Caco-2 (cell line): ENCODE measurements around the gene HSD17B12. TPM values are rescaled to one million over a fixed set of nuclear protein-coding genes. Genes with fewer than 3 reads are reported as not detected.

Experiments
- BruUV-seq: library from RNA; stranded (reverse); fragments of 400-500 nt; replicated peaks from 2 replicates; lab custom pipeline; 2021; lab: Mats Ljungman, UMichigan
- CTCF ChIA-PET: fragments of 300-600 bp; sonication (Branson Sonifier 250); formaldehyde crosslinking; loops from one replicate; lab custom pipeline; 2022; ENCODE audit warnings: antibody characterized with exemption; lab: Charles Lee
- POLR2A ChIA-PET: fragments of 300-600 bp; sonication (Branson Sonifier 250); formaldehyde crosslinking; loops from one replicate; lab custom pipeline; 2022; ENCODE audit warnings: antibody characterized with exemption; lab: Charles Lee
- DNase-seq, 2 experiments: peaks; one replicate each; pipeline versions ENCODE4 v3.0.0 to v3.0.0-alpha.2; 2020 to 2022
- H3K27me3 ChIP-seq: replicated peaks from 2 replicates; pipeline ENCODE4 v1.6.0; 2011; ENCODE audit warnings: low read length; ENCODE audit not compliant: control insufficient read depth, insufficient read depth
- H3K36me3 ChIP-seq: 2 replicates; pipeline ENCODE4 v1.5.1; 2011; ENCODE audit warnings: low read length; ENCODE audit not compliant: control insufficient read depth, insufficient read depth
- H3K4me1 ChIP-seq: fragments of 250-450 bp; sonication (Bioruptor Pico); 2 replicates; pipeline ENCODE4 v1.5.1; 2020; ENCODE audit warnings: mild to moderate bottlenecking
- H3K4me3 ChIP-seq: 2 replicates; pipeline ENCODE4 v1.5.1; 2011; ENCODE audit warnings: low read depth, mild to moderate bottlenecking, control low read depth, low read length
- H3K9me3 ChIP-seq: fragments of 250-450 bp; sonication (Bioruptor Pico); 2 replicates; pipeline ENCODE4 v1.5.1; 2020; ENCODE audit warnings: mild to moderate bottlenecking, moderate library complexity
- H3K27ac Mint-ChIP-seq: one replicate; pipeline ENCODE4 v1.8.0; 2022; ENCODE audit warnings: mixed read lengths; ENCODE audit not compliant: unreplicated experiment
- H3K27me3 Mint-ChIP-seq: one replicate; pipeline ENCODE4 v1.8.0; 2022; ENCODE audit warnings: mixed read lengths; ENCODE audit not compliant: insufficient read depth, unreplicated experiment
- H3K36me3 Mint-ChIP-seq: one replicate; pipeline ENCODE4 v1.8.0; 2022; ENCODE audit warnings: mild to moderate bottlenecking, mixed read lengths; ENCODE audit not compliant: insufficient read depth, unreplicated experiment
- H3K4me1 Mint-ChIP-seq: one replicate; pipeline ENCODE4 v1.8.0; 2022; ENCODE audit warnings: low read depth, mixed read lengths; ENCODE audit not compliant: unreplicated experiment
- H3K4me3 Mint-ChIP-seq: one replicate; pipeline ENCODE4 v1.8.0; 2022; ENCODE audit warnings: mild to moderate bottlenecking, moderate library complexity, mixed read lengths; ENCODE audit not compliant: unreplicated experiment
- H3K9me3 Mint-ChIP-seq: one replicate; pipeline ENCODE4 v1.8.0; 2022; ENCODE audit warnings: mixed read lengths; ENCODE audit not compliant: unreplicated experiment
- intact Hi-C: fragments of 100-400 bp; cut with micrococcal nuclease; formaldehyde crosslinking; loops from one replicate; pipeline ENCODE4 v1.10.0; 2022; ENCODE audit not compliant: unreplicated experiment
- total RNA-seq: library from RNA; stranded (reverse); gene quantifications from 2 replicates; pipeline ENCODE4 v1.2.3, GENCODE V29; 2022
- TF ChIP-seq, protein P1 (sequence below), 2 experiments: fragments of 200-600 bp in 1 of 2; IDR thresholded peaks; 1 replicate in 1 of 2; 2 replicates in 1 of 2; pipeline versions ENCODE4 v1.5.1 to v1.8.0; 2011 to 2022; ENCODE audit warnings: antibody characterized with exemption in 1 of 2, control low read depth in 1 of 2, inconsistent platforms in 1 of 2, low read depth in 1 of 2, low read length in 1 of 2, mild to moderate bottlenecking in 1 of 2, moderate library complexity in 1 of 2; ENCODE audit not compliant: insufficient read depth in 1 of 2, severe bottlenecking in 1 of 2, unreplicated experiment in 1 of 2

Gene HSD17B12
- total RNA-seq, 1 experiment from 2014 or later: 155 TPM

DNA sequence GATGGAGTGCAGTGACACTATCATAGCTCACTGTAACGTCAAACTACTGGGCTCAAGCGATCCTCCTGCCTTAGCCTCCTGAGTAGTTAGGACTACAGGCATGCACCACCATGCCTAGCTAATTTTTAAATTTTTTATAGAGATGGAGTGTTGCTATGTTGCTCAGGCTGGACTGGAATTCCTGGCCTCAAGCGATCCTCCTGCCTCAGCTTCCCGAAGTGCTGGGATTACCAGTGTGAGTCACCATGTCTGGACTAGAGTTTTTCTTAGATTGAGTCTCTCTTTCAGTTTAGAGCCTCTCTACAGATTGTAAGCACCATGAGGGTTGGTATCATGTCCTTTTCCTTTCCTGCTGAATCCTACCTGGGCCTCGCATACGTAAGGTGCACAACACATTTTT is 142.8 kb downstream of the HSD17B12 start:
- Histone ChIP-seq H3K27me3 (no peaks in the 10 kb centered on the region), H3K4me3 (no peak overlapping the region), H3K4me1 (no peaks in the 10 kb centered on the region), H3K36me3 (no peaks in the 10 kb centered on the region), H3K9me3 (no peaks in the 10 kb centered on the region)
- Mint-ChIP-seq H3K27ac (no peak overlapping the region), H3K27me3 (no peaks in the 10 kb centered on the region), H3K4me3 (no peak overlapping the region), H3K36me3 (peaks cover 42% of the 10 kb centered on the region), H3K4me1 (no peaks in the 10 kb centered on the region), H3K9me3 (no peaks in the 10 kb centered on the region)
- CTCF ChIA-PET: no interaction called here
- no TSS peak for BruUV-seq
- intact Hi-C loops: no loop called here
- POLR2A ChIA-PET: no interaction called here
- TF ChIP-seq, protein P1, sequence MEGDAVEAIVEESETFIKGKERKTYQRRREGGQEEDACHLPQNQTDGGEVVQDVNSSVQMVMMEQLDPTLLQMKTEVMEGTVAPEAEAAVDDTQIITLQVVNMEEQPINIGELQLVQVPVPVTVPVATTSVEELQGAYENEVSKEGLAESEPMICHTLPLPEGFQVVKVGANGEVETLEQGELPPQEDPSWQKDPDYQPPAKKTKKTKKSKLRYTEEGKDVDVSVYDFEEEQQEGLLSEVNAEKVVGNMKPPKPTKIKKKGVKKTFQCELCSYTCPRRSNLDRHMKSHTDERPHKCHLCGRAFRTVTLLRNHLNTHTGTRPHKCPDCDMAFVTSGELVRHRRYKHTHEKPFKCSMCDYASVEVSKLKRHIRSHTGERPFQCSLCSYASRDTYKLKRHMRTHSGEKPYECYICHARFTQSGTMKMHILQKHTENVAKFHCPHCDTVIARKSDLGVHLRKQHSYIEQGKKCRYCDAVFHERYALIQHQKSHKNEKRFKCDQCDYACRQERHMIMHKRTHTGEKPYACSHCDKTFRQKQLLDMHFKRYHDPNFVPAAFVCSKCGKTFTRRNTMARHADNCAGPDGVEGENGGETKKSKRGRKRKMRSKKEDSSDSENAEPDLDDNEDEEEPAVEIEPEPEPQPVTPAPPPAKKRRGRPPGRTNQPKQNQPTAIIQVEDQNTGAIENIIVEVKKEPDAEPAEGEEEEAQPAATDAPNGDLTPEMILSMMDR (IDR thresholded peaks at IDR 0.05; ENCODE audit: insufficient read depth in 1 of 2, low read depth in 1 of 2, low read length in 1 of 2, severe bottlenecking in 1 of 2, unreplicated experiment in 1 of 2): no peak
- no peak for DNase-seq

DNA sequence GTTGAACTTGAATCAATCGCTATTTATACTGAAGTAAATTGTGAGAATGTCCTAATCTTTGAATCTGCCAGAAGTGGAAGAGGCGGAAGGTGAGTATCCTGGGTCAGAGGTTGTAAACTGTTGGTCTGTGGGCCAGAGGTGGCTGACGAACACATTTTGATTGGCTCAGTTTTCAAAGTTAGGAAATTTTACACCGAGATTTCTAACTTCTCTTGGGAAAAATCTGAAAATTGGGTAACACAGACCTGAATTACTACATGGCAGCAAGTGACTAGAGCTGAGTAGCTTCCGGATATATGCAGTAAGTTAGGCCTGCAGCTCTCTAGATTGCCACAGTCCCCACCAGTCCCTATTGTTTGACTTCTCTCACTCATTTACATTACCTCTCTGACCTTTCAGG is 143.3 kb downstream of the HSD17B12 start:
- H3K36me3 Mint-ChIP-seq: peaks cover 42% of the 10 kb centered on the region
- ChIA-PET POLR2A (no interaction called here), CTCF (no interaction called here)
- H3K27me3 Mint-ChIP-seq: no peaks in the 10 kb centered on the region
- Histone ChIP-seq H3K4me3 (no peak overlapping the region), H3K36me3 (no peaks in the 10 kb centered on the region), H3K9me3 (no peaks in the 10 kb centered on the region), H3K4me1 (no peaks in the 10 kb centered on the region), H3K27me3 (no peaks in the 10 kb centered on the region)
- H3K27ac Mint-ChIP-seq: no peak overlapping the region
- intact Hi-C loops: no loop called here
- BruUV-seq: no TSS peak
- DNase-seq: no peak
- no peak overlapping the region for H3K4me3 Mint-ChIP-seq
- no peaks in the 10 kb centered on the region for H3K9me3 Mint-ChIP-seq
- no peaks in the 10 kb centered on the region for H3K4me1 Mint-ChIP-seq
- TF ChIP-seq, protein P1 (IDR thresholded peaks at IDR 0.05; ENCODE audit: insufficient read depth in 1 of 2, low read depth in 1 of 2, low read length in 1 of 2, severe bottlenecking in 1 of 2, unreplicated experiment in 1 of 2): no peak

- peak in 1 of 2 experiments; percentile 54 for DNase-seq
- intact Hi-C loops: no loop called here
- no TSS peak for BruUV-seq
- Mint-ChIP-seq H3K4me3 (no peak overlapping the region), H3K36me3 (peaks cover 30% of the 10 kb centered on the region), H3K27ac (no peak overlapping the region), H3K4me1 (no peaks in the 10 kb centered on the region), H3K9me3 (no peaks in the 10 kb centered on the region), H3K27me3 (no peaks in the 10 kb centered on the region)
- TF ChIP-seq, protein P1 (IDR thresholded peaks at IDR 0.05; ENCODE audit: insufficient read depth in 1 of 2, low read depth in 1 of 2, low read length in 1 of 2, severe bottlenecking in 1 of 2, unreplicated experiment in 1 of 2): peak; percentile 73 to 84
- no peaks in the 10 kb centered on the region for H3K27me3 ChIP-seq
- H3K4me1 ChIP-seq: no peaks in the 10 kb centered on the region
- CTCF ChIA-PET: interaction anchor here (1.1 to 1.3 kb wide), 2 partner anchors 10 to 27 kb away, joined by 3 to 16 read pairs; no protein-coding TSS in a partner anchor
- H3K4me3 ChIP-seq: no peak overlapping the region
- H3K36me3 ChIP-seq: no peaks in the 10 kb centered on the region
- POLR2A ChIA-PET: no interaction called here
- H3K9me3 ChIP-seq: no peaks in the 10 kb centered on the region
These were observed 144.8 kb downstream of the HSD17B12 start for GRCh38 chr11:43825217-43825816.
